ENCODE data around the gene CARD19. TPM values are rescaled to one million over a fixed set of nuclear protein-coding genes. Genes with fewer than 3 reads are reported as not detected.
A peak's percentile ranks its signal among the peaks of the same experiment; 100 is the strongest.

The CARD19 gene
- total and polyA plus RNA-seq, 9 of the 15 experiments (the other 6 are each of a cell fraction or from before 2014, with no cell fraction given) = 0.90 to 34.9 (median 14.6) TPM

DNA sequence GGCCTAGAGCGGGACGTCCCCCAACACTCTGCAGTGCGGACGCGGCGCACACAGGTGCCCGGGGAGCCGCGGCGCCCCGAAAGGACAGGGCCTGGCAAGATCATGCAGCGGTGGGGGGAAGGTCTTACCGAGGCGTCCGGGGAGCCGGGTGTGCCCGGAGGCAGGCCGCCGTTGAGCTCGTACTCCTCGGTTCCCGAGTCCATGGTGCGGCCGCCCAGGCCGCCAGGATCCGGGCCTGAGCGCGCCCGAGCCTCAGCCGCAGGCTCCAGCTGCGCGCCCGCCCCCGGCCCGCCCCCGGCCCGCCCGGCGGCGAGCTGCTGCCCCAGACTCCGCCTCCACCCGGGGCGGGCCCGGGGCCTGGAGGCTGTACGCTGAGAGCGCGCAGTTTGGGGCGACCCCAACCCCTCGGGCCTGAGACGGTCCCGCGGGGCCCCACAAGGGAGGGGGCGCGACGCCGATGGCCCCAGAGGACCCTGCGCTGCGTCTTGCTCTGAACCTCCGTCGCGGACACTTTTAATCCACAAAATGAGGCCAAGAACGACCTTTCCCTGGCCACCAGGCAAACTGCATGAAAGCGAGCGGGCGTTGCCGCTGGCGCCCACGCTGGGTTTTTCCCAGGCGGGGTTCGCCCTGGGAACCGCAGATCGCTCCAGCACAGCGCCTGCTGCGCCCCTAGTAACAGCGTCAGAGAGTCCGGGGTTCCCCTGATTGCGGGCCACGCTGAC lies 38.2 kb downstream of the CARD19 start, which contains the start of gene NINJ1 (continued):
- TF ChIP-seq CHD7 (IDR thresholded peaks at IDR 0.05; ENCODE audit: low read depth, low read length) (no peak), HOMEZ (CRISPR knock-in tag; IDR thresholded peaks at IDR 0.05) (no peak), POLR2A (conservative IDR thresholded peaks at IDR 0.05) (peak; percentile 57), CHCHD3 (CRISPR knock-in tag; IDR thresholded peaks at IDR 0.05) (no peak), JUN (IDR thresholded peaks at IDR 0.05; ENCODE audit: borderline replicate concordance, low read depth, low read length) (no peak), JUN (CRISPR knock-in tag; IDR thresholded peaks at IDR 0.05; ENCODE audit: borderline replicate concordance) (no peak), ZNF77 (CRISPR knock-in tag; IDR thresholded peaks at IDR 0.05) (no peak), RBM14 (IDR thresholded peaks at IDR 0.05; ENCODE audit: borderline replicate concordance, insufficient read depth, low read depth, low read length) (no peak), NFATC3 (IDR thresholded peaks at IDR 0.05) (no peak), ZNF140 (CRISPR knock-in tag; IDR thresholded peaks at IDR 0.05) (no peak), ZNF695 (CRISPR knock-in tag; IDR thresholded peaks at IDR 0.05) (no peak), PURB (CRISPR knock-in tag; IDR thresholded peaks at IDR 0.05; ENCODE audit: low read depth) (no peak), ZNF766 (CRISPR knock-in tag; conservative IDR thresholded peaks at IDR 0.05) (no peak), ETV6 (IDR thresholded peaks at IDR 0.05; ENCODE audit: borderline replicate concordance in 1 of 2, low read depth in 2 of 2, low read length in 1 of 2) (no peak), ETV6 (CRISPR knock-in tag; IDR thresholded peaks at IDR 0.05; ENCODE audit: borderline replicate concordance) (no peak), SP2 (IDR thresholded peaks at IDR 0.05; ENCODE audit: extremely low read depth, low read depth, low read length, poor library complexity, severe bottlenecking) (no peak)

Measured in K562 (cell line).